ENCODE data around the gene PCNX2. TPM values are rescaled to one million over a fixed set of nuclear protein-coding genes. Genes with fewer than 3 reads are reported as not detected.

PCNX2 gene
- total RNA-seq, 1 donor from 2014 or later = 25.5 TPM

- DNase-seq (ENCODE audit: low read depth) = no peak
- no peaks in the 10 kb centered on the region for H3K79me2 ChIP-seq (ENCODE audit: insufficient read depth, low read length)
- Mint-ChIP-seq H3K4me3 (ENCODE audit: unreplicated experiment) (no peak overlapping the region), H3K4me1 (ENCODE audit: low read depth, unreplicated experiment) (no peaks in the 10 kb centered on the region), H3K9me3 (ENCODE audit: unreplicated experiment) (no peaks in the 10 kb centered on the region), H3K36me3 (ENCODE audit: low read depth, unreplicated experiment) (peaks cover 42% of the 10 kb centered on the region), H3K27ac (ENCODE audit: unreplicated experiment) (no peak overlapping the region), H3K27me3 (ENCODE audit: low read depth, unreplicated experiment) (no peaks in the 10 kb centered on the region)
- H3K36me3 ChIP-seq (ENCODE audit: insufficient read depth, low read length) = peaks cover 10% of the 10 kb centered on the region
- no peak overlapping the region for H2AFZ ChIP-seq (ENCODE audit: low read depth, low read length)
- FAIRE-seq = no peak
- no peak overlapping the region for H3K4me3 ChIP-seq (ENCODE audit: insufficient read depth, low read depth, low read length)
- H3K4me1 ChIP-seq (ENCODE audit: insufficient read depth, low read length) = no peaks in the 10 kb centered on the region
- H3K27me3 ChIP-seq (ENCODE audit: insufficient read depth, low read length) = no peaks in the 10 kb centered on the region
- no peak overlapping the region for H3K4me2 ChIP-seq (ENCODE audit: low read length)
- no peak for TF ChIP-seq CTCF (IDR thresholded peaks at IDR 0.05; ENCODE audit: insufficient read depth, low read depth, low read length)
- TF ChIP-seq EZH2 (IDR thresholded peaks at IDR 0.05; ENCODE audit: insufficient read depth, low read length) = no peak
- H3K9me3 ChIP-seq (ENCODE audit: insufficient read depth, low read depth, low read length) = no peaks in the 10 kb centered on the region
- no peaks in the 10 kb centered on the region for H4K20me1 ChIP-seq (ENCODE audit: insufficient read depth, low read length)
- H3K27ac ChIP-seq (ENCODE audit: low read depth, low read length) = no peak overlapping the region
- H3K9ac ChIP-seq (ENCODE audit: low read length) = no peak overlapping the region
Measured at GRCh38 chr1:232999956-233000625, 295.4 kb downstream of the PCNX2 start.

DNA sequence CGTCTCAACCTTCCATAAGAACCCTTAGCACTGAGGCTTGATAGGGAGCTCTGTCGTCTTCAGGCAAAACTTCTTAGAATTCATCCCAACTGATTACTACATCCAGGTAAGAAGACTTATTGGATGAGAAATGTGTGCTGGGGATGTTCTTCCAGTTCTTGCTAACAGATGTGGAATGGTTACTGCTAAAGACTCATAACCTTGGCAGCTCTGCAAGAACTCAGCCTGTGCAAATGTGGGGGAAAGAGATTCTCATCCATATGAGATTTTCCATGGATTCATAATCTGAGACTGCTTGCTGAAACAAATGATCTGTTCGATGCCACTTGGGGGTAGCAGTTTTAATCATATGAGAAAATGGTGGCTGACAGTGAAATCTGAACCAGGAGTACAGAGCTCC lies 296.9 kb downstream of the PCNX2 start:
- Mint-ChIP-seq H3K36me3 (ENCODE audit: low read depth, unreplicated experiment) (peaks cover 57% of the 10 kb centered on the region), H3K9me3 (ENCODE audit: unreplicated experiment) (peaks cover 10% of the 10 kb centered on the region), H3K4me3 (ENCODE audit: unreplicated experiment) (no peak overlapping the region), H3K4me1 (ENCODE audit: low read depth, unreplicated experiment) (no peaks in the 10 kb centered on the region), H3K27me3 (ENCODE audit: low read depth, unreplicated experiment) (no peaks in the 10 kb centered on the region), H3K27ac (ENCODE audit: unreplicated experiment) (no peak overlapping the region)
- Histone ChIP-seq H3K9ac (ENCODE audit: low read length) (no peak overlapping the region), H3K27ac (ENCODE audit: low read depth, low read length) (no peak overlapping the region), H4K20me1 (ENCODE audit: insufficient read depth, low read length) (no peaks in the 10 kb centered on the region), H3K4me3 (ENCODE audit: insufficient read depth, low read depth, low read length) (no peak overlapping the region), H3K9me3 (ENCODE audit: insufficient read depth, low read depth, low read length) (peaks cover 2% of the 10 kb centered on the region), H3K79me2 (ENCODE audit: insufficient read depth, low read length) (no peaks in the 10 kb centered on the region), H3K36me3 (ENCODE audit: insufficient read depth, low read length) (peaks cover 12% of the 10 kb centered on the region), H3K4me1 (ENCODE audit: insufficient read depth, low read length) (no peaks in the 10 kb centered on the region), H3K27me3 (ENCODE audit: insufficient read depth, low read length) (no peaks in the 10 kb centered on the region), H3K4me2 (ENCODE audit: low read length) (no peak overlapping the region), H2AFZ (ENCODE audit: low read depth, low read length) (no peak overlapping the region)
- no peak for DNase-seq (ENCODE audit: low read depth)
- TF ChIP-seq CTCF (IDR thresholded peaks at IDR 0.05; ENCODE audit: insufficient read depth, low read depth, low read length) = no peak
- TF ChIP-seq EZH2 (IDR thresholded peaks at IDR 0.05; ENCODE audit: insufficient read depth, low read length) = no peak
- FAIRE-seq = no peak

DNA sequence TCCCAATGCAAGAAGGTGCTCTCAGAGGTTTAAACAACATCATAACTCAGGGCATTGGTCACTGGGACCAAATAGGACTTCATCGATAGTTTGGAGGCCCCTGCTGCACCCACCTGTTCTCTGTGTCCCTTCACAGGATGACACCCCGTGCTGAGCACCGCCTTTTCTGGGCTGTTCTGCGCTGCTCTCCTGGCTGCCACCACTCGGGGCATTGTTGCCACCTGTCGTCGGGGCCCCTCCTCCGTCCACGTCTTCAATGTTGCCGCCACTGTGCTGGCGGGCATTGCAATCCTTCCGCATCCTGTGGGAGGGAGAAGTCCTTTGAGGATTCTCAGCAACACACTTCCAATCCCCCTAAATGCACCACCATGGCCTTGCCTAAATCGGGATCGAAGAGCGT lies 297.4 kb downstream of the PCNX2 start:
- no peaks in the 10 kb centered on the region for H3K27me3 Mint-ChIP-seq (ENCODE audit: low read depth, unreplicated experiment)
- peaks cover 13% of the 10 kb centered on the region for H3K9me3 Mint-ChIP-seq (ENCODE audit: unreplicated experiment)
- no peaks in the 10 kb centered on the region for H3K27me3 ChIP-seq (ENCODE audit: insufficient read depth, low read length)
- no peak overlapping the region for H3K9ac ChIP-seq (ENCODE audit: low read length)
- H3K9me3 ChIP-seq (ENCODE audit: insufficient read depth, low read depth, low read length) = peaks cover 4% of the 10 kb centered on the region
- H3K4me2 ChIP-seq (ENCODE audit: low read length) = no peak overlapping the region
- no peaks in the 10 kb centered on the region for H3K4me1 Mint-ChIP-seq (ENCODE audit: low read depth, unreplicated experiment)
- DNase-seq (ENCODE audit: low read depth) (no peak), FAIRE-seq (no peak)
- H3K27ac Mint-ChIP-seq (ENCODE audit: unreplicated experiment) = no peak overlapping the region
- no peak overlapping the region for H3K4me3 Mint-ChIP-seq (ENCODE audit: unreplicated experiment)
- H3K36me3 Mint-ChIP-seq (ENCODE audit: low read depth, unreplicated experiment) = peaks cover 58% of the 10 kb centered on the region
- peaks cover 12% of the 10 kb centered on the region for H3K36me3 ChIP-seq (ENCODE audit: insufficient read depth, low read length)
- no peaks in the 10 kb centered on the region for H3K4me1 ChIP-seq (ENCODE audit: insufficient read depth, low read length)
- H2AFZ ChIP-seq (ENCODE audit: low read depth, low read length) = no peak overlapping the region
- H3K79me2 ChIP-seq (ENCODE audit: insufficient read depth, low read length) = no peaks in the 10 kb centered on the region
- no peak overlapping the region for H3K4me3 ChIP-seq (ENCODE audit: insufficient read depth, low read depth, low read length)
- H3K27ac ChIP-seq (ENCODE audit: low read depth, low read length) = no peak overlapping the region
- H4K20me1 ChIP-seq (ENCODE audit: insufficient read depth, low read length) = no peaks in the 10 kb centered on the region
- no peak for TF ChIP-seq CTCF (IDR thresholded peaks at IDR 0.05; ENCODE audit: insufficient read depth, low read depth, low read length)
- TF ChIP-seq EZH2 (IDR thresholded peaks at IDR 0.05; ENCODE audit: insufficient read depth, low read length) = no peak

All from astrocyte (in vitro differentiated cells and primary cell).